Small intestine (tissue), 7 donors: ENCODE data around the gene DTNB. TPM values are rescaled to one million over a fixed set of nuclear protein-coding genes. Genes with fewer than 3 reads are reported as not detected.
"Not testable (repeated sequence)": the region's sequence is repeated elsewhere in the genome, so short reads cannot be mapped to it uniquely, and the experiment has no call there.

Source experiments
- DNase-seq, 2 donors: peaks; one replicate each; pipeline versions ENCODE4 v3.0.0 to v3.0.0-alpha.2; 2013
- FAIRE-seq: peaks from 2 replicates; lab custom pipeline; 2012; peaks lifted over from hg19 to GRCh38; lab: Jason Lieb, UNC
- H3K27ac ChIP-seq, 3 donors: one replicate each; pipeline ENCODE4 v1.5.1; 2013; ENCODE audit warnings: low read length in 2 of 3, mild to moderate bottlenecking in 2 of 3, control low read depth in 1 of 3, inconsistent platforms in 1 of 3, low read depth in 1 of 3, moderate library complexity in 1 of 3
- H3K27me3 ChIP-seq, 3 donors: one replicate each; pipeline ENCODE4 v1.6.1; 2013; ENCODE audit warnings: low read length in 3 of 3, inconsistent platforms in 1 of 3; ENCODE audit not compliant: control insufficient read depth in 3 of 3, insufficient read depth in 3 of 3
- H3K36me3 ChIP-seq, 3 donors: one replicate each; pipeline ENCODE4 v1.6.1; 2013; ENCODE audit warnings: low read length in 3 of 3, inconsistent platforms in 1 of 3, low read depth in 1 of 3, mild to moderate bottlenecking in 1 of 3, moderate library complexity in 1 of 3; ENCODE audit not compliant: control insufficient read depth in 3 of 3, insufficient read depth in 2 of 3
- H3K4me1 ChIP-seq, 3 donors: one replicate each; pipeline ENCODE4 v1.6.1; 2013; ENCODE audit warnings: low read length in 2 of 3, inconsistent platforms in 1 of 3, low read depth in 1 of 3, mild to moderate bottlenecking in 1 of 3, moderate library complexity in 1 of 3; ENCODE audit not compliant: control insufficient read depth in 3 of 3, insufficient read depth in 2 of 3
- H3K4me3 ChIP-seq, 3 donors: one replicate each; pipeline ENCODE4 v1.5.1; 2013; ENCODE audit warnings: low read length in 3 of 3, control low read depth in 1 of 3, inconsistent platforms in 1 of 3, low read depth in 1 of 3, mild to moderate bottlenecking in 1 of 3, moderate library complexity in 1 of 3
- H3K9me3 ChIP-seq, 2 donors: one replicate each; pipeline ENCODE4 v1.6.1; 2013; ENCODE audit warnings: low read depth in 1 of 2, low read length in 1 of 2; ENCODE audit not compliant: control insufficient read depth in 2 of 2, insufficient read depth in 1 of 2
- WGBS, 3 donors: extraction: QIAGEN DNeasy Blood & Tissue Kit; methylation state at CpG; one replicate each; pipeline ENCODE4 v1.1.7; 2013; 5-methylcytosine and 5-hydroxymethylcytosine counted together
- polyA plus RNA-seq, 4 donors: library from polyadenylated mRNA; stranded (reverse) in 3 of 4; unstranded in 1 of 4; fragments of 200-250 nt in 3 of 4; fragments of 120-200 nt in 1 of 4; gene quantifications; one replicate each; pipeline versions ENCODE4 v1.2.1 to v1.2.3, GENCODE V29; 2013
- donor health status: healthy with polysubstance abuse.
- donor health status: control.
- donor health status: control.
- donor health status: Bipolar disorder and iron deficiency.
- donor health status: healthy.

The DTNB gene
- polyA plus RNA-seq, 4 donors: 2.4 to 9.7 (median 4.4) TPM

DNA sequence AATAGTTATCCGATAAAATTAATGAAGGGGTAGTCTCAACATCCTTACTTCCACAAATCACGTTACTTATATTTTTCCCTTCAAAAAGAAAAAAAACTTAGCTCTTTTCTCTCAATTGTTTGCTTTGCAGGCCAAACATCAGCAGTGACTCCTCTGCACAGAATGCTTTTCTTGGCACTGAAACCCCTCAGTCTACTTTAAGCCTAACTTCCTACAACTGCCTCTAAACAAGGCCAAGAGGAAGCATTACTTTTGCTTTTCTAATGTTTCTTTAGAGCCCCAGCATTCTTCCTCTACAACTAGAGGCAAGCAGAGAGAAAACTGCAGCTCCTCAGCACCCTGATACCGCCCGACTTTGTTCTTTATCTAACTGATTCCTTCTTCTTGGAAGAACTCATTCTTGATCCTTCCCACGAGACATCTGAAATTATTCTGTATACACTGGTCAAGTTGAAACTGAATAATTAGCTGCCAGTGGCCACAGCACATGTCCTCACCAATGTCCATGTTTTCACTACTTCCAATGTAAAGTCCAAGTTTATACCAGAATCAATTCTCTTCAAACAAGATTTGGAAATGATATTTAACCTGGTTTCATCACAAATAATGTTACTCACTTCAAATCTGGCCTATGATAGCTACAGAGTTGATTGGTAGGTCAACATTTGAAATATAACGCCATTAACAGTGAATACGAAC is 55.3 kb downstream of the DTNB start:
- DNase-seq (peak in 1 of 2 donors; percentile 3), FAIRE-seq (no peak)
- H3K4me1 ChIP-seq: peaks cover 0 to 11% (median 9%) of the 10 kb centered on the region in 3 donors
- no peaks in the 10 kb centered on the region for H3K9me3 ChIP-seq
- H3K27me3 ChIP-seq: no peaks in the 10 kb centered on the region
- no peaks in the 10 kb centered on the region for H3K36me3 ChIP-seq
- H3K27ac ChIP-seq: no peak overlapping the region
- 57 to 59% (median 58%) methylated on average over 7 of the region's 7 CpGs for WGBS, 3 donors
- no peak overlapping the region for H3K4me3 ChIP-seq

DNA sequence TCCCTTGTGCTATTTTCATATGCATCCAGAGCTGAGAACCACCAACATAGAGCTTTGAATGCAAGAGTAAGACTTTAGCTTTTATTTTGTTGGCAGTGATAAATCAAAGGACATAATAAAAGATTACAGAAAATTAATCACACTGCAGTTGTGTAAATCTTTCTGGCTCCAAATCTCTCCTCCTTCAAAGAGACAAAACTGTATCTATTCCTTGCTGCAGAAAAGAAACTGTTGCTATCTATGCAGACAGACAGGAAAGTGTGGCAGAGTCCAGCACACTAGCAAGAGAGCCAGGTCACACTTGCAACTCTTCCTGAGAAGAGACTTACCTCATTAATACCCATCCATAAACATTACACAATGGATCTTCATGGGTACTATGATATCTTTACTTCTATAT is 57.5 kb downstream of the DTNB start:
- no peak overlapping the region for H3K27ac ChIP-seq
- no peak overlapping the region for H3K4me3 ChIP-seq
- no peaks in the 10 kb centered on the region for H3K36me3 ChIP-seq
- DNase-seq: peak in 1 of 2 donors; percentile 9
- peaks cover 0 to 11% (median 9%) of the 10 kb centered on the region in 3 donors for H3K4me1 ChIP-seq
- no peaks in the 10 kb centered on the region for H3K9me3 ChIP-seq
- no peak for FAIRE-seq
- H3K27me3 ChIP-seq: no peaks in the 10 kb centered on the region

GRCh38 chr2:25615386-25615785 is 58.0 kb downstream of the DTNB start:
- Histone ChIP-seq H3K9me3 (no peaks in the 10 kb centered on the region), H3K4me3 (no peak overlapping the region), H3K36me3 (no peaks in the 10 kb centered on the region), H3K27me3 (no peaks in the 10 kb centered on the region), H3K27ac (no peak overlapping the region), H3K4me1 (peaks cover 0 to 11% (median 9%) of the 10 kb centered on the region in 3 donors)
- 32 to 63% (median 48%) methylated on average over 5 of the region's 5 CpGs for WGBS, 3 donors
- FAIRE-seq: no peak
- DNase-seq: peak; percentile 3 to 44

- Histone ChIP-seq H3K4me3 (no peak overlapping the region), H3K9me3 (no peaks in the 10 kb centered on the region), H3K36me3 (no peaks in the 10 kb centered on the region), H3K27ac (no peak overlapping the region), H3K27me3 (no peaks in the 10 kb centered on the region), H3K4me1 (peaks cover 0 to 11% (median 9%) of the 10 kb centered on the region in 3 donors)
- DNase-seq: no peak
- 83 to 89% (median 84%) methylated on average over 8 of the region's 8 CpGs for WGBS, 3 donors
- FAIRE-seq: no peak
Observed at GRCh38 chr2:25614711-25615110, 58.7 kb downstream of the DTNB start.

DNA sequence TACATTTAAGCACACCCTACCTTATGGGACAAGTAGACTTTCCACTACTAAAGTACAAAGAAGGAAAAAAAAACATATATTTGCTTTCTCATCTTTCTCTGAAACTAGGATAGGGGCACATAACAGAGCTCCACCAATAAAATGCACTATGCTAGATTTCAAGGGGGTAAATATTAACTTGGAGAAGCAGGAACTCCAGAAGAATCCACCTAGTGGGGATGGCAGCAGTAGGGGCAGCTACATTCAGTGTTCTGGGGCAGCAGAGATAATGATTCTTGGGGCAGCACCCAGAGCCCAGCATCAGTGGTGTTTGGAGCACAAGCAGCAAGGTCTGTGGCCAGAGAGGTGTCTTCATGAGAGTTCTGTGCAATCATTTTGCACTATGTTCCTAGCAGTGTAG is 64.7 kb downstream of the DTNB start:
- no peak for FAIRE-seq
- Histone ChIP-seq H3K9me3 (no peaks in the 10 kb centered on the region), H3K27me3 (no peaks in the 10 kb centered on the region), H3K27ac (no peak overlapping the region), H3K36me3 (no peaks in the 10 kb centered on the region), H3K4me3 (no peak overlapping the region), H3K4me1 (no peaks in the 10 kb centered on the region)
- no peak for DNase-seq

DNA sequence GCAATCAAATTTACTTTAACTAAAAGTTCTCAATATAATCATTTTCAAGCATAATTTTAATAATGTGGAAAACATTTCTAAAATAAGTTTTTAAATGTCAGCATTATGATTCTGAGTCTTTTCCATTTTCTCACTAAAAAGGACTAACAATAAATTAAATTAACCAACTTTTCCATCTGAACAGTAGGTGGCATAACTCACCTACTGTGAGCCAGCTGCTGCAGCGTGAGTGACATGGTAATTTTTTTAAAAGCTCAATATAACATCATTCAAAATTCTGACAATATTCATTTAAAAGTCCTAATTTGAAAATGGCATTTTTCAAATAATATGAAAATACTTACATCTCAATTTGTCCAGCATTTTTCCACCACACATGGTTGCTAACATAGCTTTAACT is 66.5 kb downstream of the DTNB start:
- FAIRE-seq: no peak
- DNase-seq: peak; percentile 40 to 42
- H3K27me3 ChIP-seq: no peaks in the 10 kb centered on the region
- no peaks in the 10 kb centered on the region for H3K9me3 ChIP-seq
- 6 to 9% (median 7%) methylated on average over 1 of the region's 1 CpG for WGBS, 3 donors
- no peaks in the 10 kb centered on the region for H3K36me3 ChIP-seq
- no peaks in the 10 kb centered on the region for H3K4me1 ChIP-seq
- no peak overlapping the region for H3K4me3 ChIP-seq
- H3K27ac ChIP-seq: no peak overlapping the region

- Histone ChIP-seq H3K27me3 (no peaks in the 10 kb centered on the region), H3K9me3 (no peaks in the 10 kb centered on the region), H3K27ac (no peak overlapping the region), H3K36me3 (no peaks in the 10 kb centered on the region), H3K4me1 (no peaks in the 10 kb centered on the region), H3K4me3 (no peak overlapping the region)
- FAIRE-seq: no peak
- DNase-seq: no peak
Observed at GRCh38 chr2:25602333-25602723, 71.0 kb downstream of the DTNB start.

DNA sequence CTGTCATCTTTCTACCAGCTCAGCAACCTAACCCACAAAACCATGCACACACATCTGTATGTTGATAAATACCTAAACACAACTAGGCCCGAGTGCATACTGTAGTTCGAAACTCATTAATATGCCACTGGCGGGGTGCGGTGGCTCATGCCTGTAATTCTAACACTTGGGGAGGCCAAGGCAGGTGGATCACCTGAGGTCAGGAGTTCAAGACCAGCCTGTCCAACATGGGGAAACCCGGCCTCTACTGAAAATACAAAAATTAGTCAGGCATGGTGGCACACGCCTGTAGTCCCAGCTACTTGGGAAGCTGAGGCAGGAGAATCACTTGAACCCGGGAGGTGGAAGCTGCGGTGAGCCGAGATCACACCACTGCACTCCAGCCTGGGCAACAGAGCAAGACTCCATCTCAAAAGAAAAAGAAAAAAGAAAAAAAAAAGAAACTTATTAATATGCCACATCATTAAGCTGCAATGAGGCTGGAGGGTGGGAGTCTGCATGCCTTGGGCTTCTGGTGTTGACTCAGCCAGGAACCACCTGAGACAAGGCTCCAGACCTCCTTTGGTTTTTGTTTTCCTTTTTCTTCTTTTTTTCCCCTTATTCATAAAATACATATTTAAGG is 71.6 kb downstream of the DTNB start:
- DNase-seq, FAIRE-seq, H3K4me3 ChIP-seq, H3K27ac ChIP-seq, H3K9me3 ChIP-seq, H3K27me3 ChIP-seq, H3K4me1 ChIP-seq, H3K36me3 ChIP-seq: not testable (repeated sequence)
- WGBS, 3 donors: 84 to 96% (median 91%) methylated on average over 9 of the region's 9 CpGs
